DMS153 treated with DMSO at 0.1 percent for 48 hours (cell line): Measurements from ENCODE around the gene AKAP8L.

Experiments
- DNase-seq: peaks from one replicate; lab custom pipeline; 2025; ENCODE audit not compliant: unreplicated experiment; lab: John Stamatoyannopoulos, UW

The AKAP8L gene

GRCh38 chr19:15448778-15449619, 30.2 kb upstream of the AKAP8L start:
- DNase-seq = no peak

DNA sequence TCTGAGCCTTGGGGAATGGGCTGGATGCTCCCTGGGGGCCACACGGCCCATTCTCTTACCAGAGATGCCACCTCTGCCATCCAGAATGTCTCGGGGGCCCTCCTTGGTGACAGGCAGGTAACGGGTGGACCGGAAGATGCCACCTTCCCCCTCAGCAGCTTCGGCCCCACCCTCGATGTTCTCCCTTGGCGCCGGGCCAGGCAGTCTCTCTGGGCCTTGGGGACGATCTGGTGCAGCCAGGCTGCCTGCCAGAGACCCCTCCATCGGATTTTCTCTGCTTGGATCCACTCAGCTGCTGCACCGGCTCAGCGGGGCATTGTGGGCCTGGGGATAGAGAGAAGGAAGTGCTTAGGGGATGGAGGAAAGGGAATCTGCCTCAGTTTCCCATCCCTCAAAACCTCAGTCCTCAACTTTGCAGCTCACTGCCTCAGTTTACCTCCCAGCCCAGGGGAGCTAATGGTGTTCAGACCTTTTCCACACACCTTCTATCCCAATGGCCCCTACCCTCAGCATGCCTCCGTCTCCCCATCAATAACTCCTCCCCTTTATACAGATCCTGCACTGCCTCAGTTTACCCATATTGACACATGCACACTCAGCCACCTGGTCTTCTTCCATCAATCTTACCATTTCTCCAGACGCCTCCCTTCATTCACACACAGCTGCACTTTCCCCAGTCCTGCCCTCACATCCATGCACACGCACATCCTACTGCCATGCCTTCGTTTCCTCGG, 29.4 kb upstream of the AKAP8L start:
- DNase-seq = no peak

DNA sequence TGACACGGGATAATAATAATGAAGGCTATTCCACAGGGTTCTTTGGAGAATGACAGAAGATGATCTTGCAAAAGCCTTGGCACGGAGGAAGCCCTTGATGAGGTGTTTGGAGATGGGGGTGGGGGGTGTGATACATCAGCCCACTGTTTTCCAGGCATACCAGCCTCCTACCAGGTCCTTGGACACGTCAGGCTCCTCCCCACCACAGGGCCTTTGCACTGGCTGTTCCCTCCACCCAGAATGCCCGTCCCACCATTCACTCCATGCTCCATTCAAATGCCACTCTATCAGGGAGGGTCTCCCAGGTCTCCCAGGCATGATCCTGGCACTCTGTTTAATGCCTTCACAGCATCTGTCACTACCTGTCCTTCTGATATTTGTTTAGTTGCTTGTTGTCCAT, 28.3 kb upstream of the AKAP8L start:
- no peak for DNase-seq

DNA sequence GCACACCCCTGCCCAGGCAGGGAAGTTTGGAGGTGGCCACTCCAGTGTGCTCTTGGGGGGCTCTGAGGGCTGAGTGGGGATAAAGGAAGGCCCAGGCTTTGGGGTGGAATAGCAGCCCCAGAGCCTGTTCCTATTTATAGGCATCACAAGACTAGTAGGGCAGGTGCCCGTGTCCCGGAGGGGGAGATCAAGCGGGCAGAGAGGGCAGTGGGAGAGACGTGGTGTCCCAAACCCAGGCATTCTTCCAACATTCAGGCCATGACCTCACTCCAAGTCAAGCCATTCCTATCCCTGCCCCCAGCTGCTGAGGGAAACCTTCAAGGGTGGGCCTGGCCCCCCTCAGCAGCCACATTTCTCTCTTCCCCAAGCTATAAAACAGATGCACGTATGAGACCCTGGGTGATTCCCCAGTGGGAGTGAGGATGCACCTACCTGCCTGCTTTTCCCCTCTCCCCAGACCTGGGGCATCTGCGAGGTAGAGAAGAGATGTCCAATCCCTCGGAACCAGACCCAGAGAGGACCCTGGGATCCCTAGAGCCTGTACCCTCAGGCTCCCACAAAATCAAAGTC, 27.1 kb upstream of the AKAP8L start:
- no peak for DNase-seq

DNA sequence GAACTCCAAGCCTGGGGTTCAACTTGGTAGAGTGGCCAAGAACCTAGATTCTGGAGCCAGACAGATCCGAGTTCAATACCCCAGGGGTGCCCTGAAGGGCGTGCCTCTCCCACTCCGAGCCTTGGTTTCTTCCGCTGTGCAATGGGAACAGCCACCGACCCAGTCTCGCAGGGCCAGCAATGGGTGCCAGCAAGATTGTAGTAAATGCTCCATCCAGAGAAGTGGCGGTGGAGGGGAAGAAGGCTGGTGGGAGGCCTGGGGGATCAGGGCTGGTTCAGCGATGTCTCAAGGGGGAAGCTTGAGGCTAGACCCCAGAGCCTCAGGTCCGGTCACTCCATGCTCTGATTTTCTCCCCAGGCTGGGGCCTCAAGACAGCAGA, 26.4 kb upstream of the AKAP8L start:
- no peak for DNase-seq

- DNase-seq = no peak
Observed at GRCh38 chr19:15444505-15445226, 25.9 kb upstream of the AKAP8L start.

DNA sequence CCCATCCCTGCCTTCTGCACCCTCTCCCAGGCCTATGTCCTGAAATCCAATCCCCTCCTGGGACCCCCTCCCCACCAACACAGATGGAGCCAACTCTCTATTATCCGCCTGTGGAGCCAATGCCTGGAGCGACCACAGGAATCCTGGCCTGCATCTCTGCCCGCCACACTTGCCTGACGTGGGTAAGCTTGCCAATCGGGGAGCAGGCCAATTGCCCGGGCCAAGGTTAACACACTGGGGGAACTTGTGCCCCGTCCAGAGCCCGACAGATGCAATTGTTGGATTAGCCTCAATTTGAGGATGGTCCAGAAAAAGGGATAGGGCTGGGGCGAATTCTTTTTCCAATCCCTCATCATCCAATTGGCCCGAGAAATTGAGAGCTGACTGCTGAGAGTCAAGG, 25.1 kb upstream of the AKAP8L start:
- no peak for DNase-seq

- DNase-seq = no peak
Observed at GRCh38 chr19:15443325-15443724, 24.5 kb upstream of the AKAP8L start.

DNA sequence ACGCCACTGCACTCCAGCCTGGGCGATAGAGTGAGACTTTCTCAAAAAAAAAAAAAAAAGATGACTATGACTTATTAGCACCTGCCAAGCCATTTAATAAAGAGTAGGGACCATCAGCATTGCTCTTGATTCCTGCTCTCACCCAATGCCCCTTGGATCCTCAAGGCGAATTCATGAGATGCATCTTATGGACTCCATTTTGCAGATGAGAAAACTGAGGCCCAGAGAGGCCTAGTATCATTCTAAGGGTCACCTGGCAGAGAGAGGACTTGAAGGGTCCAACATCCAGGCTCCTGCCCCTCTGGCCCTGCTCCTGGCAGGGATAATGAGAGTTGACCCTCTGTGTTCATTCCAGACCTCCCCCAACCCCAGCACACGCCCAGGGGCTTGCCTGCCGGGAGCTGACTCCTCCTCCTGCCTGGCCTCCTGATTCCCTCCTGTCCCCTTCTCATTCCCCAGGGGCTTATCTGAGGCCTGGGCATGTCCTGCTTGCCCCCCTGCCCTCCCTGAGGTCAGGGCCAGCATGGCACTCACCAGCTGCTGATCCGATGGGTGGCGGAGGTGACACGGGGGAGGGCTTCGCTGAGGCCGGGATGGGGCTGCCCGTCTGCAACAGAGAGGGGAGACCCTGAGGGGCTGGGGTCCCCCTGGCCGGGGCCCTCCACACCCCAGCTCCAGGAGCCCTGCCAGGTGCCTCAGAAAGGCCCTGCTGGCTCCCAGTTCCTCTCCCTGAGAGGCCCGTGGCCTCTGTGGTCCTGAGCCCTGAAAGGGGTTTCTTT, 23.5 kb upstream of the AKAP8L start:
- no peak for DNase-seq

- no peak for DNase-seq
Observed at GRCh38 chr19:15441317-15441716, 22.5 kb upstream of the AKAP8L start.

GRCh38 chr19:15439821-15440641, 21.2 kb upstream of the AKAP8L start:
- DNase-seq = no peak

DNA sequence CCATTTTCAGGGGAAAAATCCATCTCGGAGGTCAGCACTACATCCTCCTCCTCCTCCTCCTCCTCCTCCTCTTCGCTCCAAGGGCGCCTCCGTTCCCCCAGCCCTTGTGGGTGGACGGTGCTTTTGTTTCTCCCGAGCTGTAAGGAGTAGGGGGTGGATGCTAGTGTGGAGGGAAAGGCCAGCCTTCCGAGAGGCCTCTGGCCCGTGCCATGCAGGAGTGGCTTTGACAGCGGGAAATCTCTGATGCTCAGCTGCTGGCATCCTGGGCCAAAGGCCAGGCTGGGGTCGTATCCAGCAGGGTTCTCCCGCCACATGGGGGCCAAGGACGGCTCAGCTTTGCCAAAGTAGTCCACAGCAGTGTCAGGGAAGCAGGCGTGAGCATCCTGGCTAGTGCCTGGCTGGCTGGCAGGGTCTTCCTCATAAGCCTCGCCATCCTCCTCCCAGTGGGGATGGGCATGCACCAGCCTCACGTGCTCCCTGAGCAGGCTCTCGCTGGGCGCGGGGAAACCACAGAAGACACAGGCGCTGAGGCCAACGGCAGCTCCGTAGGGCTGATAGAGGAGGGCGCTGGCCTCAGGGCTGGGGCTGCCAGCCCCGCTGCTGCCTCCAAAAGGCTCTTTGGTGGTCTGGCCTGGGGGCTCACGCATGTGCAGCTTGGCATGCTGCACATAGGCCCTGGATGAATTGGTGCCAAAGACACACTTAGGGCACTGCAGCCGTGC, 20.5 kb upstream of the AKAP8L start:
- no peak for DNase-seq

- DNase-seq = no peak
Observed at GRCh38 chr19:15438577-15438976, 19.8 kb upstream of the AKAP8L start.

DNA sequence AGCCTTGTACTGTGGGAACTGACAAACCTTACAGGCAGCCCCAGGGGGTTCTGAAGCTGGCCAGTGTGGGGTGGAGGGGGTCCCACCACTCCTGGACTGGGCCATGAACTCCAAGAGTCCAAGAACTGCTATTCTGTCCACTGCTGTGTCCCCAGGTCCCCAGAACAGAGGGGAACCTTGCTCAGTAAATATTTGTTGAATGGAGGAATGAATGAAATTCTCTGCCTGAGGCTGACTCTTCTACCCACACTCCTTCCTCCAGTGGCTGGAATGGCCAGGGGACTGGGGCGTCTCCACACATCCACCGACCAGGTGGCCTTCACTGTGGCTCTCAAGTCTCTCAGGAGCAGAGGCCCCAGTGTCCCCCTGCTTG, 19.3 kb upstream of the AKAP8L start:
- no peak for DNase-seq

GRCh38 chr19:15437355-15438123, 18.8 kb upstream of the AKAP8L start:
- DNase-seq = no peak

- no peak for DNase-seq
Observed at GRCh38 chr19:15436826-15437110, 18.0 kb upstream of the AKAP8L start.

GRCh38 chr19:15436012-15436825, 17.4 kb upstream of the AKAP8L start:
- DNase-seq = no peak

DNA sequence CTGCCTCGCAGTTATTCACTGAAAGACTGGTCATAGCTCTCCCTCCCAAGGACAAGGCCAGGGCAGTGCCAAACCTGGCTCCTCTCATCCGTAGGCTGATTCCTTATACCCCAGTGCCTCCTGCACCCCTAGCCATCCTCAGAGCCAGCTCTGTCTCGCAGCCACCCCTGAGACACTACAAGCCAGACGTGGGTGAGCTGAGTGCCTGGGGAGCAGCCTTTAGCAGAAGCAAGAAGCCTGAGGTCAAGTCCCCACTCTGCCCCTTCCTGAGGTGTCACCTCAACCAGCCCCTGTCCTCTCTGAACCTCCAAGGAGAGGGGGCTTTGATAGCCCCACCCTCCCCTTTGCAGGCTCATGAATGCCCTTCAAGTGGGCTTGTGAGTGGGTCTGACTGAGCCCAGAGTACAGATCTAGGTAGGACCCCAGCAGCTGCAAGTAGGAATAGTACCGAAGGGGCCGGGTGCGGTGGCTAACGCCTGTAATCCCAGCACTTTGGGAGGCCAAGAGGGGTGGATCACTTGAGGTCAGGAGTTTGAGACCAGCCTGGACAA, 14.8 kb upstream of the AKAP8L start:
- DNase-seq = no peak
